ENCODE measurements around the gene SIX3.

GRCh38 chr2:44925561-44926136 is 15.9 kb upstream of the SIX3 start:
- TF ChIP-seq MAZ (IDR thresholded peaks at IDR 0.05; ENCODE audit: borderline replicate concordance, low read depth, low read length) (no peak), CTCF (conservative IDR thresholded peaks at IDR 0.05; ENCODE audit: low read depth, low read length) (no peak), BHLHE40 (IDR thresholded peaks at IDR 0.05; ENCODE audit: low read depth, low read length) (no peak)
